Natural killer cell (primary cell): Measurements from ENCODE around the gene VSNL1. TPM values are rescaled to one million over a fixed set of nuclear protein-coding genes. Genes with fewer than 3 reads are reported as not detected.

Experiments used
- ATAC-seq, 3 donors: fragments of 150-1000 bp in 2 of 3; fragments of 200-7000 bp in 1 of 3; cut with Tn5 transposase; 1 replicate in 1 of 3; 2 replicates in 2 of 3; pipeline ENCODE4 v1.10.0; 2021; ENCODE audit warnings: mild to moderate bottlenecking in 2 of 3, moderate library complexity in 2 of 3
- DNase-seq, 2 donors: peaks; one replicate each; pipeline versions ENCODE4 v3.0.0 to v3.0.0-alpha.2; 2013 to 2021; ENCODE audit warnings: mixed read lengths in 1 of 2
- H3K27ac ChIP-seq: one replicate; pipeline ENCODE4 v1.5.1; 2013; ENCODE audit warnings: mild to moderate bottlenecking, low read length
- H3K27me3 ChIP-seq: one replicate; pipeline ENCODE4 v1.6.1; 2013; ENCODE audit warnings: low read length; ENCODE audit not compliant: control insufficient read depth, insufficient read depth
- H3K36me3 ChIP-seq: one replicate; pipeline ENCODE4 v1.6.1; 2013; ENCODE audit warnings: low read length; ENCODE audit not compliant: control insufficient read depth, insufficient read depth
- H3K4me1 ChIP-seq: one replicate; pipeline ENCODE4 v1.6.1; 2013; ENCODE audit warnings: low read length; ENCODE audit not compliant: control insufficient read depth, insufficient read depth
- H3K4me3 ChIP-seq: one replicate; pipeline ENCODE4 v1.5.1; 2013; ENCODE audit warnings: low read length
- H3K9me3 ChIP-seq: one replicate; pipeline ENCODE4 v1.6.1; 2013; ENCODE audit warnings: low read length; ENCODE audit not compliant: control insufficient read depth, insufficient read depth
- H3K27ac Mint-ChIP-seq, 2 donors: one replicate each; pipeline ENCODE4 v1.8.0; 2022; ENCODE audit warnings: mild to moderate bottlenecking in 2 of 2, mixed read lengths in 2 of 2, moderate library complexity in 1 of 2
- H3K27me3 Mint-ChIP-seq, 2 donors: one replicate each; pipeline ENCODE4 v1.8.0; 2022; ENCODE audit warnings: low read depth in 2 of 2, mixed read lengths in 2 of 2
- H3K36me3 Mint-ChIP-seq: one replicate; pipeline ENCODE4 v1.8.0; 2022; ENCODE audit warnings: mixed read lengths
- H3K4me1 Mint-ChIP-seq, 2 donors: one replicate each; pipeline ENCODE4 v1.8.0; 2022; ENCODE audit warnings: mixed read lengths in 2 of 2
- H3K4me3 Mint-ChIP-seq: one replicate; pipeline ENCODE4 v1.8.0; 2022; ENCODE audit warnings: mild to moderate bottlenecking, moderate library complexity, mixed read lengths
- H3K9me3 Mint-ChIP-seq, 2 donors: one replicate each; pipeline ENCODE4 v1.8.0; 2022; ENCODE audit warnings: mixed read lengths in 2 of 2
- WGBS: methylation state at CpG from one replicate; pipeline ENCODE4 v1.1.7; 2013; ENCODE audit warnings: missing lambda C conversion rate; ENCODE audit not compliant: insufficient coverage; 5-methylcytosine and 5-hydroxymethylcytosine counted together
- intact Hi-C: fragments of 100-400 bp; cut with micrococcal nuclease; formaldehyde crosslinking; loops from one replicate; pipeline ENCODE4 v1.14.2; 2022
- total RNA-seq, 4 donors: library from RNA; stranded (reverse); fragments of 120-200 nt in 1 of 4; gene quantifications; one replicate each; pipeline versions ENCODE4 v1.2.3 to v1.2.4, GENCODE V29; 2013 to 2022
- TF ChIP-seq, protein P1 (sequence below): fragments of 200-600 bp; IDR thresholded peaks from one replicate; pipeline ENCODE4 v1.8.0; 2022; ENCODE audit warnings: antibody characterized with exemption

Gene VSNL1
- total RNA-seq, 3 donors from 2014 or later (not counting 1 experiment from before 2014, with no cell fraction given), result not detected

DNA sequence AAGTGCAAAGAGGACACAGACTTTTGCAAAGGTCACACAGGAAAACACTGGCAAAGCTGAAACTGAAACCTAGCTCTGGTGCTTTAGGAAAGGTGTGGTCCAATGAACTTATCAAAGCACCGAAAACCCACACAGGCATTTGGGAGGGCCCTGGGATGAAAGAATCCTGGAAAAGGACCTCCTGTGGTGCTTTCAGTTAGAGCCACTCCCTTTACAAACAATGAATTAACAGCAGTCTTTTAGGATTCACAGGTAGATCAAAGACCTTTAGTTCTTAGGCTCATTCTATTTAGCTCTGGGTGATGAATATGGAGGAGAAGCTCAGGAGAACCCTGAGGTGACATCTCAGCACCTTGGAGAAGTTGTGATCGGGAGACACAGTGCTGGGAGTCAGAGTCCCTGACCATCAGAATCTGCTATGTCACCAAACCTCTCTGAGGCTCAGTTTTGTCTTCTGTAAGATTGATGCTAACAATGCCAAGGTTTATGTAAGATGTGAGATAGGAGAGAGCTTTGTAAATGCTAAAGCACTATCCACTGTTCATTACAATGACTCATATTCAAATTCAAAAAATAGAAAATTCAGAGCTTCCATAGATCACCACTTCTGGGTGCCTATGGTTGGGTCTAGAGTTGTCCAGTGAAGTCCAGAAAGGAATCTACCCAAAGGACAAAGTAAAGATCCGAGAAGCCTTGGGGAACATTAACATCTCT is 39.3 kb downstream of the VSNL1 start:
- Mint-ChIP-seq H3K36me3 (no peaks in the 10 kb centered on the region), H3K9me3 (peaks cover 0 to 5% of the 10 kb centered on the region in 2 donors), H3K4me1 (no peaks in the 10 kb centered on the region), H3K27me3 (no peaks in the 10 kb centered on the region), H3K4me3 (no peak overlapping the region), H3K27ac (no peak overlapping the region)
- Histone ChIP-seq H3K27me3 (no peaks in the 10 kb centered on the region), H3K27ac (no peak overlapping the region), H3K4me1 (no peaks in the 10 kb centered on the region), H3K36me3 (no peaks in the 10 kb centered on the region), H3K4me3 (no peak overlapping the region), H3K9me3 (no peaks in the 10 kb centered on the region)
- DNase-seq (no peak), ATAC-seq (no peak)
- intact Hi-C loops, result no loop called here
- TF ChIP-seq, protein P1, sequence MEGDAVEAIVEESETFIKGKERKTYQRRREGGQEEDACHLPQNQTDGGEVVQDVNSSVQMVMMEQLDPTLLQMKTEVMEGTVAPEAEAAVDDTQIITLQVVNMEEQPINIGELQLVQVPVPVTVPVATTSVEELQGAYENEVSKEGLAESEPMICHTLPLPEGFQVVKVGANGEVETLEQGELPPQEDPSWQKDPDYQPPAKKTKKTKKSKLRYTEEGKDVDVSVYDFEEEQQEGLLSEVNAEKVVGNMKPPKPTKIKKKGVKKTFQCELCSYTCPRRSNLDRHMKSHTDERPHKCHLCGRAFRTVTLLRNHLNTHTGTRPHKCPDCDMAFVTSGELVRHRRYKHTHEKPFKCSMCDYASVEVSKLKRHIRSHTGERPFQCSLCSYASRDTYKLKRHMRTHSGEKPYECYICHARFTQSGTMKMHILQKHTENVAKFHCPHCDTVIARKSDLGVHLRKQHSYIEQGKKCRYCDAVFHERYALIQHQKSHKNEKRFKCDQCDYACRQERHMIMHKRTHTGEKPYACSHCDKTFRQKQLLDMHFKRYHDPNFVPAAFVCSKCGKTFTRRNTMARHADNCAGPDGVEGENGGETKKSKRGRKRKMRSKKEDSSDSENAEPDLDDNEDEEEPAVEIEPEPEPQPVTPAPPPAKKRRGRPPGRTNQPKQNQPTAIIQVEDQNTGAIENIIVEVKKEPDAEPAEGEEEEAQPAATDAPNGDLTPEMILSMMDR, result no peak
- 81% methylated on average over 3 of the region's 3 CpGs for WGBS

DNA sequence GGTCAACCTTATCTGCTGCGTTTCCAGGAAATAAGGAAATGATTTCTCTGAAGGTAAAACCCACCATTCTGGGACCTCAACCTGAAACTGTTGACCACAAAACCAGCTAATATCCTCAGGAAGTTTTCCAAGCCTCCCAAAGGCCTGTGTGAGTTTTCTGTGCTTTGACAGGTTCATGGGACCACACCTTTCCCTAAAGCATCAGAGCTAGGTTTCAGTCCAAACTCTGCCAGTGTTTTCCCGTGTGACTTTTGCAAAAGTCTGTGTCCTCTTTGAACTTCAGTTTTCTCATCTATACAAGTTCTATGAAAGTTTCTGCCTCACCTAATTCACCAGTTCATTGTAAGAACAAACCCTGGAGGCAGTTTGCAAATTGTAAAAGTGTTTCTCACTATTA is 39.8 kb downstream of the VSNL1 start:
- Mint-ChIP-seq H3K4me1 (no peaks in the 10 kb centered on the region), H3K4me3 (no peak overlapping the region), H3K36me3 (no peaks in the 10 kb centered on the region), H3K27ac (no peak overlapping the region), H3K9me3 (peaks cover 0 to 5% of the 10 kb centered on the region in 2 donors), H3K27me3 (no peaks in the 10 kb centered on the region)
- TF ChIP-seq, protein P1, result no peak
- Histone ChIP-seq H3K27ac (no peak overlapping the region), H3K4me3 (no peak overlapping the region), H3K36me3 (no peaks in the 10 kb centered on the region), H3K9me3 (no peaks in the 10 kb centered on the region), H3K4me1 (no peaks in the 10 kb centered on the region), H3K27me3 (no peaks in the 10 kb centered on the region)
- WGBS, result 71% methylated on average over 2 of the region's 2 CpGs
- intact Hi-C loops, result no loop called here
- no peak for DNase-seq
- no peak for ATAC-seq

DNA sequence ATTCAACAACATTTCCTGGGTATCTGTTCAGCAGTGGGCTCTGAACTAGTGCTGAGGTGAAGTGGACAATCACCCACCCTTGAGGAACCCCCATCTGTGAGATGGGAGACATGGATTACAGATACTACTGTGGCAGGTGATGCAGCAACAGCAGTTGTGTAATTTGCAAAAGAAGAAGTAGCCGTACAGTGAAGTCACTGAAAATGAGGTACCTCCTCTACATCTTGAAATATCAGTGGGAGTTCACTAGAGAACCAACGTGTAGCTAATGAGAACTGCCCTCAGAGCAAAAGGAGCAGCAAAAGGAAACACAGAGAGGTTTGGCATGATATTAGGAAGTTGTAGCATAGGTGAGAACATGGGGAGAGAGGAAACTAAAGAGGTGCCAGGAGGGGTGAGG is 41.3 kb downstream of the VSNL1 start:
- Mint-ChIP-seq H3K9me3 (peaks cover 0 to 8% of the 10 kb centered on the region in 2 donors), H3K27me3 (no peaks in the 10 kb centered on the region), H3K4me3 (no peak overlapping the region), H3K36me3 (no peaks in the 10 kb centered on the region), H3K27ac (no peak overlapping the region), H3K4me1 (no peaks in the 10 kb centered on the region)
- no peak overlapping the region for H3K27ac ChIP-seq
- DNase-seq (no peak), ATAC-seq (no peak)
- H3K9me3 ChIP-seq, result no peaks in the 10 kb centered on the region
- WGBS, result 76% methylated on average over 2 of the region's 2 CpGs
- H3K4me3 ChIP-seq, result no peak overlapping the region
- H3K4me1 ChIP-seq, result no peaks in the 10 kb centered on the region
- intact Hi-C loops, result no loop called here
- no peaks in the 10 kb centered on the region for H3K27me3 ChIP-seq
- TF ChIP-seq, protein P1, result no peak
- H3K36me3 ChIP-seq, result no peaks in the 10 kb centered on the region

DNA sequence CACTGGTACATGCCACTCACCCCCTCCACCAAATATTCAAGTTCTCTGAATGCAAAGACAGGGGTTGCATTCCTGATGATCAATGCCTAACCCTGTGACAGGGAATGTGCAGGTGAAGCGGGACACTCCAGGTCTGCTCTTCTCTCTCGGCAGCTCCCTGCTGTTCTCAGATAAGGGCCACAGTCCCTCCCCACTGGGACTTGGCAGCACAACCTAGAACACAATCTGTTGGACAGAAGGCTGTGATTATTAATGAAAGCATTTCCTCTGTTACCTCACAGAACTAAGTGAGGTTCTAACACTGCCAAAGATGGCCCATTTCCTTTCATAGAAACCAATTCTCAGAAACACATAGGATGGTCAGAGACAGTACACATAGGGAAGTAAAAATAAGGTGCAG is 42.7 kb downstream of the VSNL1 start:
- TF ChIP-seq, protein P1, result no peak
- Mint-ChIP-seq H3K4me1 (no peaks in the 10 kb centered on the region), H3K27ac (no peak overlapping the region), H3K27me3 (no peaks in the 10 kb centered on the region), H3K9me3 (peaks cover 0 to 8% of the 10 kb centered on the region in 2 donors), H3K36me3 (no peaks in the 10 kb centered on the region), H3K4me3 (no peak overlapping the region)
- WGBS, result 91% methylated on average over 2 of the region's 2 CpGs
- Histone ChIP-seq H3K9me3 (no peaks in the 10 kb centered on the region), H3K4me3 (no peak overlapping the region), H3K27ac (no peak overlapping the region), H3K27me3 (no peaks in the 10 kb centered on the region), H3K4me1 (no peaks in the 10 kb centered on the region), H3K36me3 (no peaks in the 10 kb centered on the region)
- intact Hi-C loops, result no loop called here
- no peak for DNase-seq
- no peak for ATAC-seq
